ENCODE measurements around the gene OVCA2.

OVCA2 gene

DNA sequence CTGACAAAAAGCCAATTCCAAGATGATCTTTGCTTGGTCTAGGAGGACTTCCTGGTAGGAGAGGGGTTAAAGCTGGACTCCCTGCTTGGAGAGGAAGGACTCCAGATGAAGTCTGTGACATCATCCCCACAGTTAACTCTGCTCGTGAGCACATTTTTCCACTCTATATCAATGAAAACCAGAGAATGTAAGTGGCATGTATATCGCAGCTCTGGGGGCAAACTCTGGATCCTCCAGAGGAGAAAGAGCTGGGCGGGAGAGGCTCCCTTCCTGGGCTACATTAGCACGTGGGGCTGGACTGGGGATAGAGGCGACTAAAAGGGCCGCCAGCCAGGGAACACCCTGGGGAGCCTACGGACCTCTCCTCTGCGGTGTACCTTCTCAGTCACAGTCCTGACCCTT, 47.2 kb downstream of the OVCA2 start:
- DNase-seq, result no peak

DNA sequence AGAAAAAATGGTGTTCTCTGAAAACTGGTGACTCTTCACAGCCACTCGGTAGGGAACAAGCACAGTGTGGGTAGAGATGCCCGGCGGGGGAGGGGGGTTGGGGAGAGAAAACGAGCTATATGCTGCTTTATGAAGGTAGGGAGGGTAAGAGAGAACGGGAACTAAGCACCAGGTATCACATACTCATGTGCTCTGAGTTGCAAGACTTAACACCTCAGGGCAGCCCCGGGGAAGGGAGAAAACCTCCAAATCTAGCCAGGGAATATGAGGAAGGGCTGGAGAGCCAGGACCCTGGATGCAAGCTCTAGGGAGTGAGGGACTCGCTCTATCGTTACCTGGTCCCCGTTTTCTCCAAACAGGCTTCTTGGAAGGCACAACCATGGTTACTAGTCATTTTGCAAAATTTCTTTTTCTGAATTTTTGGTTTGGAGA, 48.4 kb downstream of the OVCA2 start:
- DNase-seq, result no peak

DNA sequence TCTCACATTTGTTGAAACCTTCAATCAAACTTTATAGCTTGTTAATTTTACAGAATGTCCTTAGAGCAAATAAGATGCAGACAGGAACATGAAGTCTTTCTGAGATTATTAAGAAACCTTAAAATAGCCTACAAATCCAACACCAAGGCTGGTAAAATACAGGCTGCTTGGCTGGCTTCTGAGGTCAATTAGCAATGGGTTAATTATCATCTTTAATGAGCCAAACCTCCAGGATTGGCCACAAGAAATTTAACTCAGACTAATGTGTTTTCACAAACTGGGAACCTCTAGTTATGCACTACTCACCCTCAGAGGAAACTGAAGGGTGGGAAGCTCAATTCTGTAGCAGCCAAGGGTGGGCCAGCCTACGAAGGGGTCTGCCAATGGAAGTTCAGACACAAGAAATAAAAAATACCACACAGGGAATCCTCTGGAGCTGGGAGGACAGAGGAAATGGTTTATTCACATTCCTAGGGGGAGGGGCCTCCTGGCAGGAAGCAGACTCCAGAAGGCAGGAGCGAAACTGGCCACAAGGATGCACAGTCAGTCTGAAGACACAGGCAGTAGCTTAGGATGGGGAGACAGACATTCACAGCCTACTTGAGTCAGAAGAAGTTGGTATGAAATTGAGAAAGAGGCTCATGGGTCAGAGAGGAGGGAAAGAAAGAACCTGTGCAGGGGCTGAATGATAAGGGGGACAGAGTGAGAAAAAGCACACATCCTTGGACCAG, 49.1 kb downstream of the OVCA2 start:
- DNase-seq, result no peak

DNA sequence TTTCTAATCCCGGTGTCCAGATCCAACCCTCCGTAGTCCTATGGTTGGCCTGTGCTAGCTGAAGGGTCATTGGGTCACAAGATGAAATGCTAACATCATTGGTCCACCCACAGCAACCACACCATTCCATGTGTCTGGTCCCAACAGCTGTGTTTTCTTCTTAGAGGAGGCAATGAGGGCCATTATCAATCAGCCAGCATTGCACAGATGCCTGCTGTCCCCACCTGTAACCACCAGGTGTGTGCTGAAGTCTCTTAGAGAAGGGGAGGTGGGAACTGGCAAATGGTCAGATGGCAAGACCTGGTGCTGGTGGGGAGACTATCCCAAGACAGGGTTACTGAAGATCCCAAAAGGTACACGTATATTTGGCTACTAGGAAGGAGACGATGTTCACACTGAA, 50.4 kb downstream of the OVCA2 start:
- no peak for DNase-seq

Measured in central memory CD4-positive, alpha-beta T cell (primary cell).